Dendritic cell treated with granulocyte-macrophage colony-stimulating factor and Interleukin-4, amounts not matched to agents 40 ng/mL and 50 ng/mL, for 4 days (primary cell): ENCODE measurements around the gene PSD.

Source experiments
- H3K27ac Mint-ChIP-seq: one replicate; pipeline ENCODE4 v1.8.0; 2022; ENCODE audit warnings: mild to moderate bottlenecking, mixed read lengths
- H3K27me3 Mint-ChIP-seq: one replicate; pipeline ENCODE4 v1.8.0; 2022; ENCODE audit warnings: mild to moderate bottlenecking, mixed read lengths
- H3K36me3 Mint-ChIP-seq: one replicate; pipeline ENCODE4 v1.8.0; 2022; ENCODE audit warnings: low read depth, mixed read lengths
- H3K4me1 Mint-ChIP-seq: one replicate; pipeline ENCODE4 v1.8.0; 2022; ENCODE audit warnings: low read depth, mixed read lengths
- H3K4me3 Mint-ChIP-seq: one replicate; pipeline ENCODE4 v1.8.0; 2022; ENCODE audit warnings: mild to moderate bottlenecking, moderate library complexity, mixed read lengths
- H3K9me3 Mint-ChIP-seq: one replicate; pipeline ENCODE4 v1.8.0; 2022; ENCODE audit warnings: mixed read lengths
- intact Hi-C: fragments of 100-400 bp; cut with micrococcal nuclease; formaldehyde crosslinking; loops from one replicate; pipeline ENCODE4 v1.15.0; 2022

PSD gene

DNA sequence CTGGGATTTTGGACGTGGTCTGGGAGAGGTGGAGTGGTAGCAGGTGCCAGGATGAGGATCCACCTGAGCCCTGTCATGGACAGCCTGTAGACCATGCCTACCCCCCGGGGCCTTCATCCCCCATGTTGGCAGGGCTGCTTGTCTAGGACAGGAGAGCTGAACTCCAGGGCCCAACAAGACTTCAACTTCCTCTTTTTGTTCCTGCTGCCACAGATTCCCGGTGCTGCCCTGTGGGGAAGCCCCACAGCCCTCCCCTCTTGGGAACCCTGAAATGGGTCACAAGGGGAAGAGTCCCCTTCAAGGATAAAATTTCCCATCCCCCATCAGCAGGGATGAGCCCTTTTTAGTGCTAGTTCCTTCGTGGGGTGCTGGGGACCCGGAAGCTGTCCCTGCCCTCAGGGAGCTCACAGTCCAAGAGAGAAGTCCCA is 15.0 kb upstream of the PSD start:
- Mint-ChIP-seq H3K4me3 (peak overlapping the region; percentile 92), H3K27ac (peak overlapping the region; percentile 87), H3K4me1 (peaks cover 65% of the 10 kb centered on the region), H3K36me3 (peaks cover 33% of the 10 kb centered on the region), H3K9me3 (no peaks in the 10 kb centered on the region), H3K27me3 (no peaks in the 10 kb centered on the region)
- intact Hi-C loops: loop anchor here (2.0 kb wide), 2 partner anchors 19 to 69 kb away; partner anchors contain the start of genes ACTR1A and SUFU

- intact Hi-C loops: loop anchor here (2.0 kb wide), 1 partner anchor 20 kb away; no protein-coding TSS in a partner anchor
- peaks cover 24% of the 10 kb centered on the region for H3K36me3 Mint-ChIP-seq
- H3K9me3 Mint-ChIP-seq: no peaks in the 10 kb centered on the region
- peak within 1 kb of the TSS; percentile 92 for H3K4me3 Mint-ChIP-seq
- H3K27me3 Mint-ChIP-seq: no peaks in the 10 kb centered on the region
- peak within 1 kb of the TSS; percentile 87 for H3K27ac Mint-ChIP-seq
- H3K4me1 Mint-ChIP-seq: peaks cover 57% of the 10 kb centered on the region
These were observed 13.8 kb upstream of the PSD start, which contains the start of gene CUEDC2 for GRCh38 chr10:102432162-102432950. Gene CUEDC2 (minus strand): TSS chr10:102432574. CDS start chr10:102425188, 7,386 bp downstream.

DNA sequence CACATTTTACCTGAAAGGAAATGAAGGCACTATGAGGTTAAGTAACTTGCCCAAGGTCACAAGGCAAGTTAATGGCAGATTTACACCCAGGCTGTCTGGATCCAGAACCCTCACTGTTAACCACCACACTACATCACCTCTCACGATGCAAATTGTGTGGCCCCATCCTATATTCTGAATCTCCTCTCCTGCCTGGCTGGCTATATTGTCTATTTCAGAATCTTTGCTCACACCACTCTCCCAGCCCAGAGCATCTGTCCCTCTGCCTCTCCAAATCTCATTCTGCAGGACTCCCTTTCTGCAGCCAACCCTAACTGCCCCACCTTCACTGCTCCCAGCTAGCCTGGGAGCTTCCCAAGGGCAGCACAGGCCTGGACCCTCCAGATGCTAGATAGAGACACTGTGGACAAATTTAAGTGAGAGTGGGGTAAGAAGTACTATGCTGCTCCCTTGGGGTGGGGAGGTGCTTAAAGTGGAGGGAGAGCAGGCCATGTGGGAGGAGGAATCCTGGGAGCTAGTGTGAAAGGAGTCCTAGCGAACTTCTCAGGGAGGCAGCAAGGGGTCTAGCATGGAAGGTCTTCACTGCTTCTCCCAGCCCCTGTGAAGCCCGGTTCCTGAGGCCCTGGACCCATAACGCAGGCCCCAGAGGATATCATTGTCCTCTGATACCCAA is 13.0 kb upstream of the PSD start:
- intact Hi-C loops: loop anchor here (2.0 kb wide), 1 partner anchor 21 kb away; no protein-coding TSS in a partner anchor
- Mint-ChIP-seq H3K27me3 (no peaks in the 10 kb centered on the region), H3K4me3 (peak overlapping the region; percentile 92), H3K4me1 (peaks cover 54% of the 10 kb centered on the region), H3K36me3 (peaks cover 30% of the 10 kb centered on the region), H3K9me3 (no peaks in the 10 kb centered on the region), H3K27ac (peak overlapping the region; percentile 87)

DNA sequence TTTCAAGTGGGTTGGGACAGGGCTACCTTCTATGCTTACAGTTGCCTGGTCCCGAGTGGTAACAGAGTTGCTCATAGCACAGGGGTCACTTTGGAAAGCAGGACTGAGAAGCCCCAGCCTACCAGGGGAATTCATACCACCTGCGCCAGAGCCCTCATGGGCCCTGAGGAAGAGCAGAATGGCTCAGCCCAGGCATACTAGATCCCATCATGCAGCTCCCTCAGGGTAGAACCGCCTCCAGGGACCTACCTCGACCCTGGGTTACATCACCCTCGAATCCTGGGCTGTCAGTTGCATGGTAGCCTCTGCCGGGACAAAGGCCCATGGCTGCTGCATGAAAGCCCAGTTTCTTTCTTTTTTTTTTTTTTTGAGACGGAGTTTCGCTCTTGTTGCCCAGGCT is 10.9 kb upstream of the PSD start:
- no peaks in the 10 kb centered on the region for H3K27me3 Mint-ChIP-seq
- intact Hi-C loops: no loop called here
- no peak overlapping the region for H3K4me3 Mint-ChIP-seq
- peaks cover 51% of the 10 kb centered on the region for H3K36me3 Mint-ChIP-seq
- H3K9me3 Mint-ChIP-seq: no peaks in the 10 kb centered on the region
- no peak overlapping the region for H3K27ac Mint-ChIP-seq
- H3K4me1 Mint-ChIP-seq: peaks cover 43% of the 10 kb centered on the region

GRCh38 chr10:102426803-102427287 is 8.3 kb upstream of the PSD start:
- no peak overlapping the region for H3K27ac Mint-ChIP-seq

DNA sequence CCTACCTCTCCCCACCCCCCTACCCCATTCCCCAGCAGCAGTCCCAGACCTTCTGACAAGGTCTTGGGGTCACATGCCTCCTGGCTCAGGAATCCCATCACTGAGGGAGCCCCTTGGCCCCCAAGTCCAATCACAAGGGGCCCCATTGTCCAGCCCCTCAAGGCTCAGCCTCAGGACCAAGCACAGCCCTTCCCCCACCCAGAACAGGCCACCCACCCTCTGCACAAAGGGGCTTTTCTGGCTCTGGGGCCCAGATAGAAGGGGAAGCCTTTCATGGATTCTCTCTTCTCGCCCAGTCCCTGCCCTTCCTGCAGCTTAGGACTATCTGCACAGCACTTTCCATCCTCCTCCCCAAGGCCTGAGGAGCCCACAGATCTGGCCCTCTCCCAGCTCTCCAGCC is 6.9 kb upstream of the PSD start:
- intact Hi-C loops: no loop called here
- no peak overlapping the region for H3K4me3 Mint-ChIP-seq
- H3K4me1 Mint-ChIP-seq: peaks cover 35% of the 10 kb centered on the region
- peaks cover 67% of the 10 kb centered on the region for H3K36me3 Mint-ChIP-seq
- H3K27me3 Mint-ChIP-seq: no peaks in the 10 kb centered on the region
- H3K9me3 Mint-ChIP-seq: no peaks in the 10 kb centered on the region
- no peak overlapping the region for H3K27ac Mint-ChIP-seq

More at GRCh38 chr10:102426803-102427287, 8.3 kb upstream of the PSD start:
- H3K9me3 Mint-ChIP-seq: no peaks in the 10 kb centered on the region
- no peak overlapping the region for H3K4me3 Mint-ChIP-seq
- intact Hi-C loops: no loop called here
- H3K36me3 Mint-ChIP-seq: peaks cover 60% of the 10 kb centered on the region
- H3K27me3 Mint-ChIP-seq: no peaks in the 10 kb centered on the region
- peaks cover 40% of the 10 kb centered on the region for H3K4me1 Mint-ChIP-seq

DNA sequence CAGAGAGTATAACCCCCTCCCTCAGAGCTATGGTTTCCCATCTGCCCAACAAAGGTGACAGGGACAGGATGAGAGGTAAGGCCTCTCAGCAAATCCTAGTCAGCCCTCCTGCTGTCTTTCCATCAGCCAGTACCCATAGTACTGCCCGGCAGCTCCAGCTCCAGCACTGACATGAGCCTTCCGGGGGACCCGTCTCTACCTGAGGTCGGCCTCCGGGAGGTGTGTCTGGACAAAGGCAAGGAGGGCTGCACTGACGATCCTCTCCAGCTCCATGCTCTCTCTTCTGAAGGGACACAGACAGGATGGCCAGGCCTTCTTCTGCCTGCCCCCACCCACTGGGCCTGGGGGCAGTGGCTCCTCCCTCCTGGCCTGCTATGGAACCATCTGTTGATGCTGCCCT is 6.3 kb upstream of the PSD start:
- Mint-ChIP-seq H3K27ac (no peak overlapping the region), H3K9me3 (no peaks in the 10 kb centered on the region), H3K4me3 (no peak overlapping the region), H3K36me3 (peaks cover 67% of the 10 kb centered on the region), H3K27me3 (no peaks in the 10 kb centered on the region), H3K4me1 (peaks cover 40% of the 10 kb centered on the region)
- intact Hi-C loops: no loop called here

DNA sequence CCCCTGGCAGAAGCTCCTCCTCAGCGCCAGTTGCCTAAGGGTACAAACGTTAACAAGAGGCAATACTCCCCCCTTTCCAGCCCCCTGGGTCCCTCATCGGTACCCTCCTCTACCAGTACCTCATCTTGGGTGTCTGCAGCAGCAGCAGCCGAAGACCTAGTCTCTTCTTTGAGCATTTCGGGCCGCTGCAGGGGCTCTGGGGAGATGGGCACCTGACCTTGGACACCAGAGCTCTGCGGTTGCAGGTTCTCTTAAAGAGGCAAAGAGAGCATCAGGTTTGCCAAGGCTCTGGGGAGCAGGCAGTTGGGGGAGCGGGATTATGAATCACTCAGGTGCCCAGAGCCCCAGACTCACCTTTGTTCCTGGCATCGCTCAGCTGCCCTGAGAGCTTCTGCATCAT is 5.6 kb upstream of the PSD start:
- H3K27ac Mint-ChIP-seq: no peak overlapping the region
- intact Hi-C loops: no loop called here
- peaks cover 5% of the 10 kb centered on the region for H3K27me3 Mint-ChIP-seq
- H3K9me3 Mint-ChIP-seq: no peaks in the 10 kb centered on the region
- H3K4me1 Mint-ChIP-seq: peaks cover 48% of the 10 kb centered on the region
- no peak overlapping the region for H3K4me3 Mint-ChIP-seq
- H3K36me3 Mint-ChIP-seq: peaks cover 67% of the 10 kb centered on the region

DNA sequence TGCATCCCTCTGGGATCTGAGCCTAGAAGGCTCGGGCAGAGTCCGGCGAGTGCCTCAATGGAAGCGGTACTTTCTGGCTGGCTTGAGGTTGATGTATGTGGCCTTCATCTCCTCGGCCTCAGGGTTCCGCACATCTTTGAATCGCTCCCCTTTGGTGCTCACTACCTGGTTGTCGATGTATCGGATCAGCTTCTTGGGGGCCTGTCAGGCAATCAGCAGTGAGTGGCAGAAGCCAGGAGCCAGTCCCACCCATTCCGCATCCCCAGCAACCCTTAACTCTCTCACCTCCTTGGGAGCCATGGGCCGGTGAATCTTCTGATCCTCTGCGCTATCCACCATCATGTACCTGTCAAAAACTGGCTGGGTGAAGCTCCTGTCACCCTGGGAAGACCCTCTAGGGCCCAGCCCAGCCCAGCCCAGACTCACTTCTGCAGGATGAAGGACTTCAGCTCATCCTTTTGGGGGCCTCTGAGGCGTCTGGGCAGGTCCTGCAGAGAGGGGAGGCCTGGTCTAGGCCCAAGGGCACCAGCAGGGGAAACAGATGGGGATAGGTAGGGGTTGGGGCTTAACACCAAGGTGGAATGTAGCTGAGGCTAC is 4.9 kb upstream of the PSD start:
- H3K27ac Mint-ChIP-seq: no peak overlapping the region
- no peaks in the 10 kb centered on the region for H3K9me3 Mint-ChIP-seq
- no peak overlapping the region for H3K4me3 Mint-ChIP-seq
- intact Hi-C loops: no loop called here
- H3K4me1 Mint-ChIP-seq: peaks cover 54% of the 10 kb centered on the region
- H3K36me3 Mint-ChIP-seq: peaks cover 67% of the 10 kb centered on the region
- H3K27me3 Mint-ChIP-seq: peaks cover 12% of the 10 kb centered on the region

DNA sequence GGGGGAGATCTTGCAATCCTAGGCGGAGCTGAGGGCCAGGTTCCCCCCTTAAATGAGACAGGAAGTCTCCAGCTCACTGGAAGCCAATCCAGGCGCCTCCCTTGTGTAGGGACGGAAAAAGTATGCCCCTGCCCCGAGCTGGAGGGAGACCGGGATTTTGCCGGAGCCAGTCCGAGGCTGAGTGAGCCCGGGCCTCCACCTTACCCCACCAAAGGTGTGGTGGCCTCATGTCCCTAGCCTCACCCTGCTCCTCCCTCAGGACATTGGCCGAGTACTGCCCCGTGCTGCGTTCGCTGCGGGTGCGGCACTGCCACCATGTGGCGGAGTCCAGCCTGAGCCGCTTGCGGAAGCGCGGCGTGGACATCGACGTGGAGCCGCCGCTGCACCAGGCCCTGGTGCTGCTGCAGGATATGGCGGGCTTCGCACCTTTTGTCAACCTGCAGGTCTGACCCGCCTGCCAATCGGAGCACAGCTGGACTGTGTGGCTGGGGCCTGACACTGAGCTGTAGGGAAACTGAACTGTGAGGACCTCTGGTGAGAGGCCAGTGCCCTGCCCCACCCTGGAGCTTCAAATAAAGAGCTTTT is 4.1 kb upstream of the PSD start:
- peak overlapping the region; percentile 93 for H3K27ac Mint-ChIP-seq
- peaks cover 65% of the 10 kb centered on the region for H3K36me3 Mint-ChIP-seq
- peaks cover 59% of the 10 kb centered on the region for H3K4me1 Mint-ChIP-seq
- no peaks in the 10 kb centered on the region for H3K9me3 Mint-ChIP-seq
- peak overlapping the region; percentile 85 for H3K4me3 Mint-ChIP-seq
- H3K27me3 Mint-ChIP-seq: peaks cover 21% of the 10 kb centered on the region
- intact Hi-C loops: loop anchor here (1.0 kb wide), 1 partner anchor 57 kb away; no protein-coding TSS in a partner anchor

DNA sequence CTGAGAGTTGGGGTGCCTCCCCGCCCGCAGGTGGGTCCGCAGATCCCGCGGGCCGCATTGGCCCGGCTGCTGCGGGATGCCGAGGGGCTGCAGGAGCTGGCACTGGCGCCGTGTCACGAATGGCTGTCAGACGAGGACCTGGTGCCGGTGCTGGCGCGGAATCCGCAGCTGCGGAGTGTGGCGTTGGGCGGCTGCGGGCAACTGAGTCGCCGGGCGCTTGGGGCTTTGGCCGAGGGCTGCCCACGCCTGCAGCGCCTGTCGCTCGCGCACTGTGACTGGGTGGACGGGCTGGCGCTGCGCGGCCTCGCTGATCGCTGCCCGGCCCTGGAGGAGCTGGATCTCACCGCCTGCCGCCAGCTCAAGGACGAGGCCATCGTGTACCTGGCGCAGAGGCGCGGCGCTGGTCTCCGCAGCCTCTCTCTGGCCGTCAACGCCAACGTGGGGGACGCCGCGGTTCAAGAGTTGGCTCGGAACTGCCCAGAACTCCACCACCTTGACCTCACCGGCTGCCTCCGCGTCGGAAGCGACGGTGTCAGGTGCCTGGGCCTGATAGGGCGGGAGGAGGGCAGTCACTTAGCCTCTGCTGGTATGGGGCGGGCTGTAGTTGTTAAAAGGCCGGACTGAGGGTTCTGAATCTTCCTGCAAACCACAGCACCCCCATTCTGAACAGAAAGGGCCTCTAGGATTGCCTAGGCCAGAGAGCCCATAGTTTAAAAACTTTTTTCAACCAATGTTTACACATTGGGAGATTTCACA is 3.4 kb upstream of the PSD start:
- peak overlapping the region; percentile 93 for H3K27ac Mint-ChIP-seq
- intact Hi-C loops: loop anchor here (1.0 kb wide), 2 partner anchors 27 to 57 kb away; partner anchors contain the start of gene NFKB2
- peaks cover 60% of the 10 kb centered on the region for H3K4me1 Mint-ChIP-seq
- H3K4me3 Mint-ChIP-seq: peak overlapping the region; percentile 85
- H3K9me3 Mint-ChIP-seq: no peaks in the 10 kb centered on the region
- H3K36me3 Mint-ChIP-seq: peaks cover 58% of the 10 kb centered on the region
- peaks cover 28% of the 10 kb centered on the region for H3K27me3 Mint-ChIP-seq

- peak overlapping the region; percentile 85 for H3K4me3 Mint-ChIP-seq
These were observed 2.8 kb upstream of the PSD start for GRCh38 chr10:102421507-102421756.

More at GRCh38 chr10:102421507-102421756, 2.8 kb upstream of the PSD start:
- H3K36me3 Mint-ChIP-seq: peaks cover 53% of the 10 kb centered on the region
- intact Hi-C loops: loop anchor here (1.0 kb wide), 1 partner anchor 26 kb away; the partner anchor contains the start of gene NFKB2
- peaks cover 63% of the 10 kb centered on the region for H3K4me1 Mint-ChIP-seq
- peak overlapping the region; percentile 93 for H3K27ac Mint-ChIP-seq
- no peaks in the 10 kb centered on the region for H3K9me3 Mint-ChIP-seq
- H3K27me3 Mint-ChIP-seq: peaks cover 32% of the 10 kb centered on the region
